Naive thymus-derived CD4-positive, alpha-beta T cell (primary cell): ENCODE measurements around the gene UGGT1. TPM values are rescaled to one million over a fixed set of nuclear protein-coding genes. Genes with fewer than 3 reads are reported as not detected.
A peak's percentile ranks its signal among the peaks of the same experiment; 100 is the strongest.

Experiments
- ATAC-seq: fragments of 150-1000 bp; cut with Tn5 transposase; 2 replicates; pipeline ENCODE4 v1.10.0; 2021; ENCODE audit warnings: mild to moderate bottlenecking, moderate library complexity
- CTCF ChIA-PET: fragments of 350-600 bp; sonication (Branson Sonifier 250); formaldehyde crosslinking; loops from one replicate; lab custom pipeline; 2021; ENCODE audit warnings: antibody characterized with exemption; lab: Charles Lee
- POLR2A ChIA-PET: fragments of 350-600 bp; sonication (Branson Sonifier 250); formaldehyde crosslinking; loops from one replicate; lab custom pipeline; 2021; ENCODE audit warnings: antibody characterized with exemption, inconsistent platforms; lab: Charles Lee
- DNase-seq, 9 donors: peaks; one replicate each; pipeline versions ENCODE4 v3.0.0 to v3.0.0-alpha.2; 2020 to 2022; ENCODE audit warnings: mixed read lengths in 1 of 9
- H3K27ac ChIP-seq: one replicate; pipeline ENCODE4 v1.7.0; 2013; ENCODE audit warnings: mild to moderate bottlenecking, low read depth, low read length, moderate library complexity
- H3K27me3 ChIP-seq, 2 donors: one replicate each; pipeline ENCODE4 v1.7.0; 2013; ENCODE audit warnings: low read length in 2 of 2, mild to moderate bottlenecking in 2 of 2, moderate library complexity in 2 of 2; ENCODE audit not compliant: control insufficient read depth in 2 of 2, insufficient read depth in 2 of 2
- H3K36me3 ChIP-seq, 3 experiments: 1 replicate in 2 of 3; 2 replicates in 1 of 3; pipeline ENCODE4 v1.7.0; 2013; ENCODE audit warnings: low read length in 3 of 3, mild to moderate bottlenecking in 3 of 3, moderate library complexity in 1 of 3; ENCODE audit not compliant: insufficient read depth in 3 of 3, control insufficient read depth in 2 of 3
- H3K4me1 ChIP-seq, 2 donors: one replicate each; pipeline ENCODE4 v1.7.0; 2013; ENCODE audit warnings: low read length in 2 of 2, mild to moderate bottlenecking in 2 of 2, moderate library complexity in 1 of 2; ENCODE audit not compliant: control insufficient read depth in 2 of 2, insufficient read depth in 2 of 2
- H3K4me3 ChIP-seq: 2 replicates; pipeline ENCODE4 v1.7.0; 2013; ENCODE audit warnings: mild to moderate bottlenecking, low read length
- H3K9me3 ChIP-seq, 3 experiments: 1 replicate in 2 of 3; 2 replicates in 1 of 3; pipeline ENCODE4 v1.7.0; 2013; ENCODE audit warnings: low read length in 3 of 3; ENCODE audit not compliant: control insufficient read depth in 2 of 3
- H3K27ac Mint-ChIP-seq, 9 donors: one replicate each; pipeline ENCODE4 v1.8.0; 2020 to 2022; ENCODE audit warnings: mixed read lengths in 9 of 9, mild to moderate bottlenecking in 8 of 9, moderate library complexity in 5 of 9, inconsistent platforms in 2 of 9
- H3K27me3 Mint-ChIP-seq, 5 donors: one replicate each; pipeline ENCODE4 v1.8.0; 2021 to 2022; ENCODE audit warnings: mixed read lengths in 5 of 5, mild to moderate bottlenecking in 1 of 5
- H3K36me3 Mint-ChIP-seq, 5 donors: one replicate each; pipeline ENCODE4 v1.8.0; 2020 to 2022; ENCODE audit warnings: mixed read lengths in 5 of 5, mild to moderate bottlenecking in 3 of 5, inconsistent platforms in 1 of 5
- H3K4me1 Mint-ChIP-seq, 7 donors: one replicate each; pipeline ENCODE4 v1.8.0; 2020 to 2022; ENCODE audit warnings: mixed read lengths in 7 of 7, mild to moderate bottlenecking in 3 of 7, inconsistent platforms in 1 of 7
- H3K4me3 Mint-ChIP-seq, 10 donors: one replicate each; pipeline ENCODE4 v1.8.0; 2020 to 2022; ENCODE audit warnings: mild to moderate bottlenecking in 10 of 10, mixed read lengths in 10 of 10, moderate library complexity in 6 of 10, inconsistent platforms in 2 of 10
- H3K9me3 Mint-ChIP-seq, 11 donors: one replicate each; pipeline ENCODE4 v1.8.0; 2020 to 2022; ENCODE audit warnings: mixed read lengths in 11 of 11, mild to moderate bottlenecking in 4 of 11, inconsistent platforms in 1 of 11, moderate library complexity in 1 of 11
- intact Hi-C, 2 donors: fragments of 100-400 bp; cut with micrococcal nuclease; formaldehyde crosslinking; loops; one replicate each; pipeline ENCODE4 v1.15.1; 2023
- polyA plus RNA-seq, 2 donors: library from polyadenylated mRNA; unstranded; fragments of 300-500 nt; fragmentation: Illumina TruSeq; gene quantifications; one replicate each; pipeline ENCODE4 v1.2.3, GENCODE V29; 2021
- total RNA-seq, 6 experiments: library from RNA in 5 of 6; stranded (reverse) in 5 of 6; gene quantifications; 1 replicate in 5 of 6; 2 replicates in 1 of 6; pipeline ENCODE4 v1.2.3 and lab custom pipeline; 2021 to 2026

UGGT1 gene, protein sequence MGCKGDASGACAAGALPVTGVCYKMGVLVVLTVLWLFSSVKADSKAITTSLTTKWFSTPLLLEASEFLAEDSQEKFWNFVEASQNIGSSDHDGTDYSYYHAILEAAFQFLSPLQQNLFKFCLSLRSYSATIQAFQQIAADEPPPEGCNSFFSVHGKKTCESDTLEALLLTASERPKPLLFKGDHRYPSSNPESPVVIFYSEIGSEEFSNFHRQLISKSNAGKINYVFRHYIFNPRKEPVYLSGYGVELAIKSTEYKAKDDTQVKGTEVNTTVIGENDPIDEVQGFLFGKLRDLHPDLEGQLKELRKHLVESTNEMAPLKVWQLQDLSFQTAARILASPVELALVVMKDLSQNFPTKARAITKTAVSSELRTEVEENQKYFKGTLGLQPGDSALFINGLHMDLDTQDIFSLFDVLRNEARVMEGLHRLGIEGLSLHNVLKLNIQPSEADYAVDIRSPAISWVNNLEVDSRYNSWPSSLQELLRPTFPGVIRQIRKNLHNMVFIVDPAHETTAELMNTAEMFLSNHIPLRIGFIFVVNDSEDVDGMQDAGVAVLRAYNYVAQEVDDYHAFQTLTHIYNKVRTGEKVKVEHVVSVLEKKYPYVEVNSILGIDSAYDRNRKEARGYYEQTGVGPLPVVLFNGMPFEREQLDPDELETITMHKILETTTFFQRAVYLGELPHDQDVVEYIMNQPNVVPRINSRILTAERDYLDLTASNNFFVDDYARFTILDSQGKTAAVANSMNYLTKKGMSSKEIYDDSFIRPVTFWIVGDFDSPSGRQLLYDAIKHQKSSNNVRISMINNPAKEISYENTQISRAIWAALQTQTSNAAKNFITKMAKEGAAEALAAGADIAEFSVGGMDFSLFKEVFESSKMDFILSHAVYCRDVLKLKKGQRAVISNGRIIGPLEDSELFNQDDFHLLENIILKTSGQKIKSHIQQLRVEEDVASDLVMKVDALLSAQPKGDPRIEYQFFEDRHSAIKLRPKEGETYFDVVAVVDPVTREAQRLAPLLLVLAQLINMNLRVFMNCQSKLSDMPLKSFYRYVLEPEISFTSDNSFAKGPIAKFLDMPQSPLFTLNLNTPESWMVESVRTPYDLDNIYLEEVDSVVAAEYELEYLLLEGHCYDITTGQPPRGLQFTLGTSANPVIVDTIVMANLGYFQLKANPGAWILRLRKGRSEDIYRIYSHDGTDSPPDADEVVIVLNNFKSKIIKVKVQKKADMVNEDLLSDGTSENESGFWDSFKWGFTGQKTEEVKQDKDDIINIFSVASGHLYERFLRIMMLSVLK (N-terminal part only)
- 10 to 100 TPM; 38.1 to 75.6 (median 46.6) TPM for total RNA-seq
- polyA plus RNA-seq = 10 to 100 TPM; 11.6 to 16.8 TPM
- 135 reads per million, percentile 89 among the genes with 10 or more reads in this experiment for total RNA-seq (lab: John Stamatoyannopoulos, UW)

DNA sequence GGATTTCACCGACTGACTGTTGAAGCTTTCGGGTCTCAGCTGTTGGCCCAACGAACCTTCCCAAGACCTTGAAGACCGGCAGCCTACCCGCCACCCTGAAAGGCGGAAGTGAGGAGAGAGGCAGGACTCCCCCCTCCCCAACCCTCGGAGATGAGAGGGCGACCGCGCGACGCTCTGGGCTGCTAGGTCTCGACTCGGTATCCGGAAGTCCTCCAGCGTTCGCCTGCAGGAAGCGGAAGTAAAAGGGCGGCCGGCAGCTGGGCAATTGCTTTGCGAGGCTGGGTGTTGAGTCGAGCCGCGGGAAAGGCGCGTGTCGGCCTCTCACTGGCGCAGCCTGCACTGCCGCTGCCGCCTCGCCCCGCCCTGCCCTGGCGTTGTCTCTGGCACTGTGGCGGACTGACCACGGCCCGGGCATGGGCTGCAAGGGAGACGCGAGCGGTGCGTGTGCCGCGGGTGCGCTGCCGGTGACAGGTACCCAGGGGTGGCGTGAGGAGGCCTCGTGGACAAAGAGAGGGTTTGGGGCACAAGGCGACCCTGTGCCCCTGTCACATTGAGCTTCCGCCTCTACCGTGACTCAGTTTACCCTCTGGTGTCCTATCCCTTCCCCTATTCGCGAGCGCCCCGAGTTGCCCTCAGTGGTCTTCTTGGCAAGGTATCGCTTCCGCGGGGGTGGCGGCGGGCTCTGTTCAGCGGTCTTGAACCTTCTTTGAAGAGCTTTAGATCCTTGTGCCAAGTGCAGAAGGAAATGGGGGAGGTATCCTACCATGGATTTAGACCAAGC lies at the start of gene UGGT1:
Gene UGGT1 (plus strand): TSS at position 256 of the 781 bp plus-strand sequence. CDS start 158 bp downstream, at position 414.
- Histone ChIP-seq H3K4me3 (peak within 1 kb of the TSS; percentile 86), H3K9me3 (no peaks in the 10 kb centered on the region), H3K4me1 (peaks cover 13 to 18% of the 10 kb centered on the region in 2 donors), H3K36me3 (peaks cover 0 to 6% (median 0%) of the 10 kb centered on the region in 3 experiments), H3K27me3 (no peaks in the 10 kb centered on the region), H3K27ac (peak within 1 kb of the TSS; percentile 75)
- H3K4me1 Mint-ChIP-seq = peaks cover 27 to 60% (median 56%) of the 10 kb centered on the region in 7 donors
- intact Hi-C loops = loop anchor here (1.0 to 10.0 kb wide), 14 partner anchors 62 to 1784 kb away; partner anchors contain the start of genes AMMECR1L (in 2 of the 2), IWS1 (in 2 of the 2), POLR2D (in 2 of the 2) and SAP130 (in 2 of the 2)
- peaks cover 0 to 2% (median 0%) of the 10 kb centered on the region in 5 donors for H3K36me3 Mint-ChIP-seq
- ChIA-PET CTCF (no interaction called here), POLR2A (interaction anchor here (0.5 to 2.7 kb wide), 18 partner anchors 8 to 797 kb away, joined by 3 to 39 read pairs (median 3); partner anchors contain the start of genes ERCC3, POLR2D, SAP130 and SFT2D3)
- peak within 1 kb of the TSS; percentile 88 to 98 (median 94) for H3K4me3 Mint-ChIP-seq
- H3K27ac Mint-ChIP-seq = peak within 1 kb of the TSS; percentile 91 to 97 (median 94)
- ATAC-seq (peak; percentile 99), DNase-seq (peak; percentile 75 to 94 (median 92))
- no peaks in the 10 kb centered on the region for H3K27me3 Mint-ChIP-seq
- no peaks in the 10 kb centered on the region for H3K9me3 Mint-ChIP-seq

DNA sequence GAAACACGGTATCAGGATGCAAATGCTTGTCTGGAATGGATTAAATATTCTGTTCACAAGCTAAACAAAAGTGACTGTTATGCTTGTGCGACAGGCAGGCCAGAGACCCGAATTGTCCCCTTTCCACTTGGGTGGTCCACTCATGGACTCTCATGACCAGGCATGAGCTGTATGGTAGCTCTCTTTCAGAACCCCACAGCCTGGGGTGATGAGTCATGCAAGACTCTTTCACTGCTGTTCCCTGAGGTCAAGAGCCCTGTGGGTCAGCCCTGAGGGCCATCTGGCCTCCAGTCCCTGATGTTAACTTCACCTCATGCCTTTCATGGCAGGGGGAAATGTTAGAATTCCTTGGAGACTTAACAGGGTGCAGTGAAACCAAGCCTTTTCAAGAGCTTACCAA lies 49.4 kb upstream of the UGGT1 start:
- ATAC-seq = no peak
- ChIA-PET POLR2A (no interaction called here), CTCF (no interaction called here)
- Mint-ChIP-seq H3K9me3 (peaks cover 8 to 66% (median 40%) of the 10 kb centered on the region in 11 donors), H3K4me1 (peaks cover 0 to 1% (median 0%) of the 10 kb centered on the region in 7 donors), H3K27me3 (peaks cover 13 to 32% (median 24%) of the 10 kb centered on the region in 5 donors), H3K4me3 (no peak overlapping the region), H3K27ac (no peak overlapping the region), H3K36me3 (peaks cover 0 to 20% (median 0%) of the 10 kb centered on the region in 5 donors)
- H3K36me3 ChIP-seq = no peaks in the 10 kb centered on the region
- no peak for DNase-seq
- H3K4me3 ChIP-seq = no peak overlapping the region
- peaks cover 14 to 33% (median 16%) of the 10 kb centered on the region in 3 experiments for H3K9me3 ChIP-seq
- intact Hi-C loops = no loop called here
- no peaks in the 10 kb centered on the region for H3K4me1 ChIP-seq
- no peaks in the 10 kb centered on the region for H3K27me3 ChIP-seq
- no peak overlapping the region for H3K27ac ChIP-seq

DNA sequence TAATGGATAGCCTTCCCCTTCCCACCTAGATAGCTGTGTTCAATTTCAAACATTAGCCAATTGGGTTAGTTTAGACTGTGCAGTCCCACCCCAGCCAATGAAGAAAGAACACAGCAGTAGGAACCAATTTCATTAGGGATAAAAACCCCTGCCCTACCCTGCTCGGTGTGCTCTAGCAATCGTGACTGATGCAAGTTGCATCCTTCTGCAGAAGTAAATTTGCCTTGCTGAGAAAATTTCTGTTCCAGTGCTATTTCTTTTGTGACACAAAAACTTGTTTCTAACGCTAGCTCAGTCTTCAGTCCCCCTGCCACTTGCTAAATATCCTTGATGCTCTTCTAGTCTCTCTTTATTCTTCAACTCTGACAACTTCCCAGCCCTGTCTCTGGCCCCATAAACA lies 48.0 kb upstream of the UGGT1 start:
- H3K27me3 ChIP-seq = no peaks in the 10 kb centered on the region
- ChIA-PET POLR2A (no interaction called here), CTCF (no interaction called here)
- DNase-seq (no peak), ATAC-seq (no peak)
- no peak overlapping the region for H3K4me3 ChIP-seq
- H3K27ac ChIP-seq = no peak overlapping the region
- H3K4me1 ChIP-seq = no peaks in the 10 kb centered on the region
- intact Hi-C loops = no loop called here
- Mint-ChIP-seq H3K27me3 (peaks cover 15 to 42% (median 30%) of the 10 kb centered on the region in 5 donors), H3K36me3 (peaks cover 0 to 10% (median 0%) of the 10 kb centered on the region in 5 donors), H3K4me1 (peaks cover 0 to 1% (median 0%) of the 10 kb centered on the region in 7 donors), H3K27ac (no peak overlapping the region), H3K4me3 (no peak overlapping the region), H3K9me3 (peaks cover 6 to 61% (median 31%) of the 10 kb centered on the region in 11 donors)
- peaks cover 3 to 18% (median 7%) of the 10 kb centered on the region in 3 experiments for H3K9me3 ChIP-seq
- no peaks in the 10 kb centered on the region for H3K36me3 ChIP-seq

DNA sequence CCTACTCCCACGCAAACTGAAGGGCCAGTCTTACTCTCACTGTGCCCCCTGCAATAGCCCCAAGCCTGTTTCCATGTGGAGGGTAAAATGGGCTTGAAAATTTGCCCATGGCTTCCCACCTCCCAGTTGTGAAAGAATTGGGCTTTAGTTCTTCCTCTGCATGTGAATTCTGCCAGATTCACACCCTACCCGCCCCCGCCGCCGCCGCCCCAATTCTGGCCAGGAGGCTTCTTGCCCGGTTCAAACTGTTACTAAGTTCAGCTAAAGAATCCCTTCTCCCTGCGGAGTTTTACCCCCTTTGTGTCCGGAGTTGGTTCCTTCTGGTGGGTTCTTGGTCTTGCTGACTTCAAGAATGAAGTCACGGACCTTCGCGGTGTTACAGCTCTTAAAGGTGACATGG lies 37.7 kb upstream of the UGGT1 start:
- CTCF ChIA-PET = no interaction called here
- no peak overlapping the region for H3K27ac ChIP-seq
- no peaks in the 10 kb centered on the region for H3K27me3 ChIP-seq
- peaks cover 0 to 11% (median 0%) of the 10 kb centered on the region in 5 donors for H3K36me3 Mint-ChIP-seq
- no peaks in the 10 kb centered on the region for H3K9me3 ChIP-seq
- no peak for ATAC-seq
- no peaks in the 10 kb centered on the region for H3K4me1 ChIP-seq
- POLR2A ChIA-PET = no interaction called here
- peaks cover 31 to 47% (median 41%) of the 10 kb centered on the region in 5 donors for H3K27me3 Mint-ChIP-seq
- DNase-seq = no peak
- H3K4me1 Mint-ChIP-seq = no peaks in the 10 kb centered on the region
- H3K36me3 ChIP-seq = no peaks in the 10 kb centered on the region
- H3K4me3 Mint-ChIP-seq = no peak overlapping the region
- intact Hi-C loops = no loop called here
- H3K4me3 ChIP-seq = no peak overlapping the region
- no peak overlapping the region for H3K27ac Mint-ChIP-seq
- peaks cover 4 to 30% (median 15%) of the 10 kb centered on the region in 11 donors for H3K9me3 Mint-ChIP-seq

DNA sequence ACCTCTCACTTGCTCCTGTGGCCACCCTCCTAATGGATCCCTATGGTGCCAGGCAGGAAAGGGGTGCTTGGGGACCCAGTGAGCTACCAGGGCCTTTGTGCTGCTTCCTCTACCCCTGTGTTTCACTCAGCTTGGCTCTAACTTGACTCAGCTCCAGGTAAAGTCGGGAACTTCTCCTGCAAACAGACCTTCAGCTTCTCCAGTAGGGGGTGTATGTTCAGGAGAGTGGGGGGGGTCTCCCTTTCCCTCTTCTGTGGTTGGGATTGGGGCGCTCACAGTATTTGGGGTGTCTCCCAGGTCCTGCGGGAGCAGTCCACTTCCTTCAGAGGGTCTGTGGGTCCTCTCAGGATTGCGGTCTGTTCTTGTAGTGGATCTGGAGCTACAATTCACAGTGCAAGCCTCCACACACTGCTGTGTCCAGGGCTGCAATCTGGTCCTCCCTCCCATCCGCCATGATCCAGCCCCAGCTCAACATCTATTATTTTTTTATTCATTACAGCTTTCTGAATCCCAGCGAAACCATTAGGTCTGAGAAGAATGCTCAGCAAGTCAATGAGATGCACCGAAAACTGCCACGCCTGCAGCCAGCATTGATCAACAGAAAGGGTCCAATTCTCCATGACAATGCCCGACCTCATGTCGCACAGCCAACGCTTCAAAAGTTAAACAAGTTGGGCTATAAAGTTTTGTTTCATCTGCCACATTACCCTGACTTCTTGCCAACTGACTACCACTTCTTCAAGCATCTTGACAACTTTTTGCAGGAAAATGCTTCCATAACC lies 36.7 kb upstream of the UGGT1 start:
- Mint-ChIP-seq H3K4me1 (no peaks in the 10 kb centered on the region), H3K27me3 (peaks cover 28 to 42% (median 34%) of the 10 kb centered on the region in 5 donors), H3K36me3 (peaks cover 0 to 10% (median 0%) of the 10 kb centered on the region in 5 donors), H3K4me3 (no peak overlapping the region), H3K27ac (no peak overlapping the region), H3K9me3 (peaks cover 4 to 22% (median 12%) of the 10 kb centered on the region in 11 donors)
- Histone ChIP-seq H3K27ac (no peak overlapping the region), H3K27me3 (no peaks in the 10 kb centered on the region), H3K36me3 (no peaks in the 10 kb centered on the region), H3K4me3 (no peak overlapping the region), H3K4me1 (no peaks in the 10 kb centered on the region), H3K9me3 (no peaks in the 10 kb centered on the region)
- ChIA-PET CTCF (no interaction called here), POLR2A (no interaction called here)
- DNase-seq (no peak), ATAC-seq (no peak)
- intact Hi-C loops = no loop called here
